GM19452 (cell line): ENCODE measurements around the gene CACNA2D2.

Experiments
- ATAC-seq: cut with Tn5 transposase; IDR thresholded peaks from one replicate; pipeline ENCODE4 v1.9.1; 2021; ENCODE audit not compliant: unreplicated experiment

The CACNA2D2 gene

GRCh38 chr3:50353245-50354004 is 150.0 kb downstream of the CACNA2D2 start:
- no peak for ATAC-seq

- ATAC-seq, result no peak
Measured at GRCh38 chr3:50352781-50353180, 150.7 kb downstream of the CACNA2D2 start.

- no peak for ATAC-seq
Measured at GRCh38 chr3:50351323-50351697, 152.1 kb downstream of the CACNA2D2 start.

GRCh38 chr3:50350527-50351322 is 152.7 kb downstream of the CACNA2D2 start, which contains the start of the genes CYB561D2 and NPRL2:
Gene CYB561D2, plus strand, starts transcription at chr3:50350862. Its CDS starts 572 bp downstream, at chr3:50351434.
Gene NPRL2, minus strand, starts transcription at chr3:50350775. Its CDS starts 123 bp downstream, at chr3:50350652.
- peak; percentile 82 for ATAC-seq

- ATAC-seq, result no peak
Measured at GRCh38 chr3:50350213-50350526, 153.3 kb downstream of the CACNA2D2 start.

- ATAC-seq, result no peak
Measured at GRCh38 chr3:50347187-50347813, 156.1 kb downstream of the CACNA2D2 start.

GRCh38 chr3:50345586-50346234 is 157.7 kb downstream of the CACNA2D2 start, which contains the start of gene ZMYND10:
Gene ZMYND10, minus strand, starts transcription at chr3:50345732. Its CDS starts 153 bp downstream, at chr3:50345579.
- no peak for ATAC-seq

- no peak for ATAC-seq
Measured at GRCh38 chr3:50345008-50345407, 158.4 kb downstream of the CACNA2D2 start.

GRCh38 chr3:50342813-50343633 is 160.4 kb downstream of the CACNA2D2 start:
- no peak for ATAC-seq

GRCh38 chr3:50341996-50342650 is 161.3 kb downstream of the CACNA2D2 start:
- no peak for ATAC-seq

GRCh38 chr3:50341537-50341936 is 161.9 kb downstream of the CACNA2D2 start:
- ATAC-seq, result no peak

GRCh38 chr3:50340448-50341329 is 162.7 kb downstream of the CACNA2D2 start, which contains the start of gene RASSF1:
Gene RASSF1, minus strand, starts transcription at chr3:50340836. Its CDS starts 31 bp downstream, at chr3:50340805.
- ATAC-seq, result no peak

GRCh38 chr3:50340147-50340447 is 163.3 kb downstream of the CACNA2D2 start:
- no peak for ATAC-seq

GRCh38 chr3:50339485-50340146 is 163.8 kb downstream of the CACNA2D2 start:
- ATAC-seq, result no peak

GRCh38 chr3:50338965-50339364 is 164.5 kb downstream of the CACNA2D2 start:
- ATAC-seq, result no peak

- peak; percentile 68 for ATAC-seq
Measured at GRCh38 chr3:50337175-50337861, 166.1 kb downstream of the CACNA2D2 start.

GRCh38 chr3:50336452-50337174 is 166.8 kb downstream of the CACNA2D2 start:
- peak; percentile 38 for ATAC-seq
